ENCODE results near the gene NSUN2. TPM values are rescaled to one million over a fixed set of nuclear protein-coding genes. Genes with fewer than 3 reads are reported as not detected.
A peak's percentile ranks its signal among the peaks of the same experiment; 100 is the strongest.

Gene NSUN2
- total RNA-seq, 1 donor, result 39.4 TPM

- Histone ChIP-seq H3K4me3 (ENCODE audit: insufficient read depth, low read length) (peak overlapping the region; percentile 46), H3K9me3 (ENCODE audit: low read depth, low read length) (no peaks in the 10 kb centered on the region), H3K79me2 (ENCODE audit: insufficient read depth, low read length) (no peaks in the 10 kb centered on the region), H2AFZ (ENCODE audit: low read length) (peak overlapping the region; percentile 31), H3K4me2 (ENCODE audit: insufficient read depth, low read length) (peak overlapping the region; percentile 66), H3K27me3 (ENCODE audit: insufficient read depth, low read length) (peaks cover 29% of the 10 kb centered on the region), H3K27ac (ENCODE audit: low read depth, low read length) (no peak overlapping the region), H4K20me1 (ENCODE audit: insufficient read depth, low read length) (no peaks in the 10 kb centered on the region), H3K36me3 (ENCODE audit: insufficient read depth, low read length) (no peaks in the 10 kb centered on the region), H3K4me1 (ENCODE audit: insufficient read depth, low read length) (peaks cover 28% of the 10 kb centered on the region)
- peak; percentile 92 for DNase-seq (ENCODE audit: insufficient read length, low spot score, missing footprints)
- TF ChIP-seq, protein P1, sequence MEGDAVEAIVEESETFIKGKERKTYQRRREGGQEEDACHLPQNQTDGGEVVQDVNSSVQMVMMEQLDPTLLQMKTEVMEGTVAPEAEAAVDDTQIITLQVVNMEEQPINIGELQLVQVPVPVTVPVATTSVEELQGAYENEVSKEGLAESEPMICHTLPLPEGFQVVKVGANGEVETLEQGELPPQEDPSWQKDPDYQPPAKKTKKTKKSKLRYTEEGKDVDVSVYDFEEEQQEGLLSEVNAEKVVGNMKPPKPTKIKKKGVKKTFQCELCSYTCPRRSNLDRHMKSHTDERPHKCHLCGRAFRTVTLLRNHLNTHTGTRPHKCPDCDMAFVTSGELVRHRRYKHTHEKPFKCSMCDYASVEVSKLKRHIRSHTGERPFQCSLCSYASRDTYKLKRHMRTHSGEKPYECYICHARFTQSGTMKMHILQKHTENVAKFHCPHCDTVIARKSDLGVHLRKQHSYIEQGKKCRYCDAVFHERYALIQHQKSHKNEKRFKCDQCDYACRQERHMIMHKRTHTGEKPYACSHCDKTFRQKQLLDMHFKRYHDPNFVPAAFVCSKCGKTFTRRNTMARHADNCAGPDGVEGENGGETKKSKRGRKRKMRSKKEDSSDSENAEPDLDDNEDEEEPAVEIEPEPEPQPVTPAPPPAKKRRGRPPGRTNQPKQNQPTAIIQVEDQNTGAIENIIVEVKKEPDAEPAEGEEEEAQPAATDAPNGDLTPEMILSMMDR (IDR thresholded peaks at IDR 0.05; ENCODE audit: extremely low read depth, low read depth, low read length), result peak; percentile 15
These were observed 49.6 kb downstream of the NSUN2 start for GRCh38 chr5:6583049-6583880.

- no peak overlapping the region for H2AFZ ChIP-seq (ENCODE audit: low read length)
- H3K4me3 ChIP-seq (ENCODE audit: insufficient read depth, low read length), result peak overlapping the region; percentile 37
These were observed 50.3 kb downstream of the NSUN2 start for GRCh38 chr5:6582507-6583048.

DNA sequence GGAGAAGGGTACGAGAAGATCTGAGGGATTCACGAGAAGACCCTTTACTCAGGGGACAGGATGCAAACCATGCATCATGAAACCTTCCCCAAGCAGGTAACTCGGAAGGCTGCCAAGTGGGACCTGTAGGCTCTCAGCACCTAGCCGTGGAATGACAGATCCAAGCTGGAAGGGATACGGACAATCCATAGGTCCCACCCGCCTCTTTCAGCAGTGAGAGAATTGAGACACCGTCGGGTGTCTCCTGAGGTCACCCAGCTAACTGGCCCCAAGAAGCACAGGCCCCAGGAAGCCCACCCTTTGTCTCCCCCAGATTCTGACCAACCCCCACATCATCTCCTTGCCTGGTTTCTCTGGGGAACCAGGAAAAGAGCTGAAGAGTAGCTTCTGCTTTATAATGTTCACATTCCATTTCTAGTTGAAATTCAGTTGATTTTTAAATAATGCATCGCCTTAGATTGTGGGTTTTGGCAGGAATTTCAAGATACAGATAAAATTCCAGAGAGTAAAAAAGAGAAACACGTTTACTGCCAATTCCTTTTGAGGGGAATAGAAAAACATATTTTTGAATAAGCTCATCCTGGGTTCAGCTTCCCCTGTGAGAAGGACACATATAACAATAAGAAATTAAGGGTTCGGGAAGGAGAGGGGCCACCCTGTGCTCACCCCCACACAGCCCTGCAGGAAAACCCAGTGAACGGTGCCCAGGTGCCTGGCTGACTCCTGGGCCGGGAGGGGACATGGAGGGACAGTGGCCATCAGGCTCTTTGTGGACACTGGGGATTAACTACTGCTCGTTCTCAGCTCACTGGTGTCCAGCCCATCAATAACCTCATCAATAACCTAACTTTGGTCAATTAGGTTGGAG, 51.1 kb downstream of the NSUN2 start:
- TF ChIP-seq, protein P1 (IDR thresholded peaks at IDR 0.05; ENCODE audit: extremely low read depth, low read depth, low read length), result no peak
- Histone ChIP-seq H4K20me1 (ENCODE audit: insufficient read depth, low read length) (no peaks in the 10 kb centered on the region), H3K4me3 (ENCODE audit: insufficient read depth, low read length) (no peak overlapping the region), H3K36me3 (ENCODE audit: insufficient read depth, low read length) (no peaks in the 10 kb centered on the region), H3K79me2 (ENCODE audit: insufficient read depth, low read length) (no peaks in the 10 kb centered on the region), H2AFZ (ENCODE audit: low read length) (no peak overlapping the region), H3K27ac (ENCODE audit: low read depth, low read length) (no peak overlapping the region), H3K4me2 (ENCODE audit: insufficient read depth, low read length) (peak overlapping the region; percentile 26), H3K9me3 (ENCODE audit: low read depth, low read length) (no peaks in the 10 kb centered on the region), H3K4me1 (ENCODE audit: insufficient read depth, low read length) (peaks cover 33% of the 10 kb centered on the region), H3K27me3 (ENCODE audit: insufficient read depth, low read length) (peaks cover 29% of the 10 kb centered on the region)
- DNase-seq (ENCODE audit: insufficient read length, low spot score, missing footprints), result peak; percentile 78

More at GRCh38 chr5:6582507-6583048, 50.3 kb downstream of the NSUN2 start:
- peaks cover 29% of the 10 kb centered on the region for H3K27me3 ChIP-seq (ENCODE audit: insufficient read depth, low read length)
- no peaks in the 10 kb centered on the region for H3K79me2 ChIP-seq (ENCODE audit: insufficient read depth, low read length)
- no peaks in the 10 kb centered on the region for H3K36me3 ChIP-seq (ENCODE audit: insufficient read depth, low read length)
- H3K27ac ChIP-seq (ENCODE audit: low read depth, low read length), result no peak overlapping the region
- peak overlapping the region; percentile 39 for H3K4me2 ChIP-seq (ENCODE audit: insufficient read depth, low read length)
- TF ChIP-seq, protein P1 (IDR thresholded peaks at IDR 0.05; ENCODE audit: extremely low read depth, low read depth, low read length), result no peak
- H3K4me1 ChIP-seq (ENCODE audit: insufficient read depth, low read length), result peaks cover 33% of the 10 kb centered on the region
- H3K9me3 ChIP-seq (ENCODE audit: low read depth, low read length), result no peaks in the 10 kb centered on the region
- peak; percentile 76 for DNase-seq (ENCODE audit: insufficient read length, low spot score, missing footprints)
- no peaks in the 10 kb centered on the region for H4K20me1 ChIP-seq (ENCODE audit: insufficient read depth, low read length)

Data from osteoblast (primary cell).